ENCODE results near the gene CTBP1.

CTBP1 gene

DNA sequence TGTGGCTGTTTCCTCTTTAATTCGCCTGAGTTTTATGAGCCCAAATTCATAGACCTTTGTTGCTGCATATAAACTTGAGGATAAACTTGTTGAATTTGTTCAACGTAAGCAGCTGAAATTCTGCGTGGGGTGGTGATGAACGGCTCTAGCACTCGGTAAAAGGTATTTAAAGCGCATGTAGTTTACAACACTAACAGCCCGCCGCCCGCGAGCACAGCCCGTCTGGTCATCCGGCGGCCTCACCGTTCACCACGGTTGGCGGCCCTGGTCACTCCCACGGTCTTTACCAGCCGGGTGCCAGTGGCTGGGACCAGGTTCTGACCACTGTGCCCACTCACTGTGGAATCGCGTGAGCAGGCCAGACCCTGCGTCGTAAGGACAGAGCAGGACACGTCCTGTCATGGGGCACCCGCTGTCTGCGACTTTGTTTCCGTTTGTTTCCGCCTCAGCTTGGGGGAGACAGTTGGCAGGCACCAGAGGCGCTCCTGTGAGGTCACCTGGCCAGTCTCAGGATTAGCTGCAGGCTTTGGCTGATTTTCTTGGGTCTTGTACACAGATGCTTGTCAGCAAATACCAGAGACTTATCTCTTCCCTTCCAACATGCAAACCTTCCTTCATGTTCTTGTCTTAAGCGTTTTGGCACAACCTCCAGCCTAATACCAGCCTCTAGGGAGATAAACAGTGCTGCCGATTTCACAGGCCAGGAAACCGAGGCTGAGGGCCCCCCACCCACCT lies 39.8 kb downstream of the CTBP1 start:
- peak overlapping the region; percentile 98 for H3K27ac ChIP-seq
- TF ChIP-seq ZFX (IDR thresholded peaks at IDR 0.05): no peak
- no peak for TF ChIP-seq CTCF (conservative IDR thresholded peaks at IDR 0.05)

DNA sequence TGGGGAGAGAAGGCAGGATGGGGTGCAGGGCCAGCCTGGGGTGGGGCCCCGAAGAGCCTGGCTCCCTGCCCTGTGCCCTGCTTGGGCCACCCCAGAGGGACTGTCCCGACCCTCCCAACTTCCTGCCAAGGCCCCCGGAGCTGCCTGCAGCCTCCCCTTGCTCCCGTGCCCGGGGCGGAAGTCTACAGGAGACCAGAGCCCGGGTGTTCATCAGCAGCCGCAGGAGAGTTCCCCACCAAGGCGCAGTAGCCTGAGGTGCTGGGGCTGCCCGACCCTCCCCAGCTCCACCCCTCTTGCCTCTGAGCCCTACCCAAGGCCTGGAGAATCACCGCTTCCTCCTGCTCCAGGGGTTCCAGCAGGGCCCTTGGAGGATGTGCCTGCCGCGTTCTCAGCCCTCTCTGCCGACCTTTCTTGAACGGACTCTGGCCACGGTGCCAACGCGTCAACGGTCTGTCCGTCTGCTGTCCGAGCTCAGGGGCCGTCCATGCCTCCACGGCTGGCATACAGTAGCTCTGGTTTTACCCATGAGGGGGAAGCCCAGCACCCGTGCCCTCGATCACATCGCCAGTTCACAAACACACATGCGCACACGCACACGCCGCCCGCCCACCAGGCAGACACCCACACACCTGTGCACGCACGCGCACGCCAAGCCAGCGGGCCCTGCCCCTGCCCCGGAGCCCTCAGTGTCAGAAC lies 40.5 kb downstream of the CTBP1 start:
- H3K27ac ChIP-seq: peak overlapping the region; percentile 98
- no peak for TF ChIP-seq ZFX (IDR thresholded peaks at IDR 0.05)
- TF ChIP-seq CTCF (conservative IDR thresholded peaks at IDR 0.05): no peak

- H3K27ac ChIP-seq: peak overlapping the region; percentile 98
- TF ChIP-seq ZFX (IDR thresholded peaks at IDR 0.05): no peak
- TF ChIP-seq CTCF (conservative IDR thresholded peaks at IDR 0.05): no peak
Measured at GRCh38 chr4:1207603-1208265, 41.2 kb downstream of the CTBP1 start.

- no peak overlapping the region; the same call in 1 of the 2 replicates for H3K27ac ChIP-seq
- TF ChIP-seq CTCF (conservative IDR thresholded peaks at IDR 0.05): no peak
- TF ChIP-seq ZFX (IDR thresholded peaks at IDR 0.05): no peak
Measured at GRCh38 chr4:1207157-1207470, 41.8 kb downstream of the CTBP1 start.

GRCh38 chr4:1206299-1207156 lies 42.4 kb downstream of the CTBP1 start:
- TF ChIP-seq CTCF (conservative IDR thresholded peaks at IDR 0.05) (no peak), ZFX (IDR thresholded peaks at IDR 0.05) (no peak)
- H3K27ac ChIP-seq: peak overlapping the region; percentile 8; the same call in 1 of the 2 replicates

- H3K27ac ChIP-seq: peak overlapping the region; percentile 8; the same call in 1 of the 2 replicates
- no peak for TF ChIP-seq CTCF (conservative IDR thresholded peaks at IDR 0.05)
- TF ChIP-seq ZFX (IDR thresholded peaks at IDR 0.05): no peak
Measured at GRCh38 chr4:1205586-1206298, 43.2 kb downstream of the CTBP1 start.
